ENCODE measurements around the gene NBPF26.
"Not testable (repeated sequence)": the region's sequence is repeated elsewhere in the genome, so short reads cannot be mapped to it uniquely, and the experiment has no call there.

NBPF26 gene

GRCh38 chr1:120811822-120812221 lies 88.1 kb downstream of the NBPF26 start:
- H3K4me1 ChIP-seq (ENCODE audit: insufficient read depth, low read length); H3K4me3 ChIP-seq (ENCODE audit: low read depth in 1 of 2, low read length in 2 of 2); H3K36me3 ChIP-seq (ENCODE audit: insufficient read depth, low read length); H3K9me3 ChIP-seq (ENCODE audit: low read length); H3K27ac ChIP-seq (ENCODE audit: low read depth, low read length); H3K27me3 ChIP-seq (ENCODE audit: control insufficient read depth in 1 of 2, insufficient read depth in 2 of 2, low read length in 2 of 2); H3K9ac ChIP-seq (ENCODE audit: low read length): not testable (repeated sequence)

DNA sequence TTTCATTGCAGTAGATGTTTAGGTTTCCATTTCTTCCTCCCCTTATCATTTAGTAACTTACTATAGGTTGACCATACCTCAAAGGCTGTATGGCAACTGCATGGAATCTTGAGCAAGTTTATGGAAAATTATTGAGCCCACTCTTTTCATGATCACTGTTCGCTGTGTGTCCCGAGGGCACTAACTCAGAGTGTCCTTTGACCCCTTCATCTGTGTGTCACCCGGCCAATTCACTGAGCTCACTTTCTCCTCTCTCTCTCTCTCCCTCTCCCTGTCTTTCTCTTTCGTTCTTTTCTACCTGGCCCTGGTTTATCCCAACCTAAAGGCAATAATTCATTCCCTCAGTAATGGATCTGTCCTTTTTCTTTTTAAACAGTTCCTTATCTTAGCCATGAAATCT lies 101.3 kb downstream of the NBPF26 start:
- not testable (repeated sequence) for H3K9me3 ChIP-seq (ENCODE audit: low read length); H3K4me3 ChIP-seq (ENCODE audit: low read depth in 1 of 2, low read length in 2 of 2); H3K27ac ChIP-seq (ENCODE audit: low read depth, low read length); H3K4me1 ChIP-seq (ENCODE audit: insufficient read depth, low read length); H3K36me3 ChIP-seq (ENCODE audit: insufficient read depth, low read length); H3K9ac ChIP-seq (ENCODE audit: low read length); H3K27me3 ChIP-seq (ENCODE audit: control insufficient read depth in 1 of 2, insufficient read depth in 2 of 2, low read length in 2 of 2)

DNA sequence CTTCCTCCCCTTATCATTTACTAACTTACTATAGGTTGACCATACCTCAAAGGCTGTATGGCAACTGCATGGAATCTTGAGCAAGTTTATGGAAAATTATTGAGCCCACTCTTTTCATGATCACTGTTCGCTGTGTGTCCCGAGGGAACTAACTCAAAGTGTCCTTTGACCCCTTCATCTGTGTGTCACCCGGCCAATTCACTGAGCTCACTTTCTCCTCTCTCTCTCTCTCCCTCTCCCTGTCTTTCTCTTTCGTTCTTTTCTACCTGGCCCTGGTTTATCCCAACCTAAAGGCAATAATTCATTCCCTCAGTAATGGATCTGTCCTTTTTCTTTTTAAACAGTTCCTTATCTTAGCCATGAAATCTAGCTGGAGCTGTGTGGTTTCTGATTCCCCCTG lies 102.9 kb downstream of the NBPF26 start:
- H3K9ac ChIP-seq (ENCODE audit: low read length); H3K27ac ChIP-seq (ENCODE audit: low read depth, low read length); H3K36me3 ChIP-seq (ENCODE audit: insufficient read depth, low read length); H3K27me3 ChIP-seq (ENCODE audit: control insufficient read depth in 1 of 2, insufficient read depth in 2 of 2, low read length in 2 of 2); H3K4me3 ChIP-seq (ENCODE audit: low read depth in 1 of 2, low read length in 2 of 2); H3K9me3 ChIP-seq (ENCODE audit: low read length); H3K4me1 ChIP-seq (ENCODE audit: insufficient read depth, low read length): not testable (repeated sequence)

GRCh38 chr1:120844186-120844944 lies 120.6 kb downstream of the NBPF26 start:
- H3K4me3 ChIP-seq (ENCODE audit: low read depth in 1 of 2, low read length in 2 of 2) = peak overlapping the region in 1 of 2 donors; percentile 43
- H3K9ac ChIP-seq (ENCODE audit: low read length); H3K36me3 ChIP-seq (ENCODE audit: insufficient read depth, low read length); H3K27ac ChIP-seq (ENCODE audit: low read depth, low read length); H3K9me3 ChIP-seq (ENCODE audit: low read length); H3K27me3 ChIP-seq (ENCODE audit: control insufficient read depth in 1 of 2, insufficient read depth in 2 of 2, low read length in 2 of 2); H3K4me1 ChIP-seq (ENCODE audit: insufficient read depth, low read length): not testable (repeated sequence)

DNA sequence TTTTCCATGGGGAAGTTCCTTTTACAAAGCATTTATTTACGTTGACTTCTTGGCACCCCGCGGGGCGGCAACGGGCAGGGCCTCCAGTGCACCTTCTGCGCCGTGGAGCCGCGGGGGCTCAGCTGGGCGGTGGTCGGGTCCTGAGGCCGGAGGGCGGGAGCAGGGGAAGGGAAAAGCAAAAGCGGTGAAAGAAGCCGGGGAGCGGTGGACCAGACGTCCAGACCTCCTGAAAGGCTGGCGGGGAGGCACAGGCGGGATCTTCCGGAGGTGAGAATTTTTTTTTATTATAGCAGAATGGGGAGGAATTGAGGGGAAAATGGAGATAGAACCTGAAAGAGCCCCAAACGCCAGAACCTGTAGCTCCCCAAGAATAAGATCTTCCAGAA lies 121.2 kb downstream of the NBPF26 start:
- not testable (repeated sequence) for H3K27me3 ChIP-seq (ENCODE audit: control insufficient read depth in 1 of 2, insufficient read depth in 2 of 2, low read length in 2 of 2); H3K9me3 ChIP-seq (ENCODE audit: low read length); H3K9ac ChIP-seq (ENCODE audit: low read length); H3K27ac ChIP-seq (ENCODE audit: low read depth, low read length); H3K36me3 ChIP-seq (ENCODE audit: insufficient read depth, low read length); H3K4me1 ChIP-seq (ENCODE audit: insufficient read depth, low read length)
- H3K4me3 ChIP-seq (ENCODE audit: low read depth in 1 of 2, low read length in 2 of 2) = peak overlapping the region in 1 of 2 donors; percentile 43

DNA sequence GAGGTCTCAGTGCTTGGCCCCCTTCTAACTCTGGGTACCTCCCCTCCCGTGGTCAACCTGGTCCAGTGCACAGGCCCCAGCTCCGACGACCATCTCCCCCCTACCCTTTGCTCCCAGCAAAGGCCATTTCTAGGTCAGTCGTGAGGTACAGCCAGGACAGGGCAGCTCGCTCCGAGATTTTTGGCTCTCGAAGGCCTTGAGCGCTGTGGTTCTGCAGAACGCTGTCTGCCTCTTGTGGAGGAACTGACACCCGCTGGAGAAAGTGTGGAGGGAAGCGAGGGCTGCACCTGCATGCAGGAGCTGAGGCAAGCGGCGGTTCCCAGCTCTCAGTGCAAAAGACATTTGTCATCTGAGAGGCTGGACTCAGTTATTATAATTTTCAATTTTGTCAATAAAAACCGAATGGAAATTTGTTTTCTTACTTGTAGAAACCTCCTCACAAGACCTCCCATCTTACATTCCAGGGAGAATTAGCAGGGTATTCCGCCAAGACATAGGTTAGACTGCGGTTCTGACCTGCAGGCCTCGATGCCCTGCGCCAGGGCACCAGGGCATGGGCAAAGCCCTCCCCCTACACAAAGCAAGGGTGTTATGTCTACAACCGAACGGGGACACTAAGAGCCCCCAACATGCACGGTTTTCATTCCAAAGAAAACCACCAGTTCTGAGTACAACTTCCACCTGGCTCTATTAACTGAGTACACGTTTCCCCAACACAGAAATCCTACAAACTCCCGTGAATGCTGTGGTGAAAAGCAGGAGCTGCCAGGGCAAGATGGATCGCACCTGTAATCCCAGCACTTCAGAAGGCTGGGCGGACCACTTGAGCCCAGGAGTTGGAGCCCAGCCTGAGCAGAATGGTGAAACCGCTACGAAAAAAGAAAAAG lies 125.9 kb downstream of the NBPF26 start:
- peak overlapping the region in 1 of 2 donors; percentile 45 for H3K4me3 ChIP-seq (ENCODE audit: low read depth in 1 of 2, low read length in 2 of 2)
- not testable (repeated sequence) for H3K36me3 ChIP-seq (ENCODE audit: insufficient read depth, low read length); H3K4me1 ChIP-seq (ENCODE audit: insufficient read depth, low read length); H3K9ac ChIP-seq (ENCODE audit: low read length); H3K27me3 ChIP-seq (ENCODE audit: control insufficient read depth in 1 of 2, insufficient read depth in 2 of 2, low read length in 2 of 2); H3K9me3 ChIP-seq (ENCODE audit: low read length); H3K27ac ChIP-seq (ENCODE audit: low read depth, low read length)

DNA sequence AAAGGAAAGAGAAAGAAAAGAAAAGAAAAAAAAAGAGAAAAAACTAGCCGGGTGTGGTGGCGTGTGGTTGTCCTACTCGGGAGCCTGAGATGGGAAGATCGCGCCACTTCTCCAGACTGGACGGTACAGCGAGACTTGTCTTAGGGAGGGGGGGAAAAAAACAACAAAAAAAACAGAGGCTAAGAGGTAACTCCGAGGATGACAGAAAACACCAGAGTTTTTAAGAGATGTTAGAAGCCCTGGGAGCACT lies 126.5 kb downstream of the NBPF26 start:
- H3K4me3 ChIP-seq (ENCODE audit: low read depth in 1 of 2, low read length in 2 of 2) = peak overlapping the region in 1 of 2 donors; percentile 45
- H3K27ac ChIP-seq (ENCODE audit: low read depth, low read length); H3K9me3 ChIP-seq (ENCODE audit: low read length); H3K27me3 ChIP-seq (ENCODE audit: control insufficient read depth in 1 of 2, insufficient read depth in 2 of 2, low read length in 2 of 2); H3K36me3 ChIP-seq (ENCODE audit: insufficient read depth, low read length); H3K4me1 ChIP-seq (ENCODE audit: insufficient read depth, low read length): not testable (repeated sequence)
- H3K9ac ChIP-seq (ENCODE audit: low read length) = peak overlapping the region; percentile 27

DNA sequence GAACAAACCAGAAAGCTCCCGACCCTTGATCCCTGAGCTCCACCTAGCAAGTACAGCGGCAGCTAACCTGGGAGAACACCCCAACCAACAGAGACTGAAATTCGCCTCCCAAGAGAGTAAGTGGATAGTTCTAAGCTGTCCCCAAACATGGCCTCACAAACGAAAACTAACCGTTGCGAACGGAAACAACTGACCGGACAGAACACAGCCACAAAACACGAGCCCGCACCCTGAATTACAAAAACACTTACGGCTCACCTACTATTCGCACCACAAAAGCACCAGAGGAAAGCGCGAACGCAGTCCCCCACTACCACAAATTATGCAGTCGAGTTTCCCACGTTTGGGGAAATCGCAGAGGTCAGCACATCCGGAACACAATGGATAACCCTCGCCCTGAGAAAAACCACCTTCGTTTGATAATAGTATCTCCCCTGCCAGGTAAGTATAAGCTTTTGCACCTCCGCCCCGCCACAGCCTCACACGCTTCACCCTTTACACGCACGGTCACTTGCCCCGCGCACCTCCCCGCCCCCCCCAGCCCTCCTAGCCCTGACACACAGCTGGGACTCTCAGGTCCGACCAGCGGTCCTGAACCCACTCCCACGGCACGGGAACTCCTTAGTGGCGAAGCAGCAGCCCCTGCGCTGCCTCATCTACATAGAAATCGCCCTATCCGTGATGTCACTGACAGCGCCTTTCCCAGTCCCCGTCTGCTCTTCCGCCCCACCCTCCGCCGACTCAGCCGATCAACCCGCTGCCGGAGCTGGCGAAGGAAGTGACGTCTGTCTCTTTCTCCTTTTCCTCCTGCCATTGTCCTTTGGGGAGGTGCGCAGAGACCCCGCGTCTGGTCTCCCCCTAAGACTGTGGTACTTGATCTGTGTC lies 127.0 kb downstream of the NBPF26 start:
- H3K27ac ChIP-seq (ENCODE audit: low read depth, low read length) = not testable (repeated sequence)

GRCh38 chr1:120858144-120858543 lies 134.4 kb downstream of the NBPF26 start:
- H3K4me3 ChIP-seq (ENCODE audit: low read depth in 1 of 2, low read length in 2 of 2); H3K4me1 ChIP-seq (ENCODE audit: insufficient read depth, low read length); H3K36me3 ChIP-seq (ENCODE audit: insufficient read depth, low read length); H3K27me3 ChIP-seq (ENCODE audit: control insufficient read depth in 1 of 2, insufficient read depth in 2 of 2, low read length in 2 of 2); H3K9ac ChIP-seq (ENCODE audit: low read length); H3K27ac ChIP-seq (ENCODE audit: low read depth, low read length); H3K9me3 ChIP-seq (ENCODE audit: low read length): not testable (repeated sequence)

More for the DNA sequence above, 127.0 kb downstream of the NBPF26 start:
- not testable (repeated sequence) for H3K36me3 ChIP-seq (ENCODE audit: insufficient read depth, low read length); H3K27me3 ChIP-seq (ENCODE audit: control insufficient read depth in 1 of 2, insufficient read depth in 2 of 2, low read length in 2 of 2); H3K4me1 ChIP-seq (ENCODE audit: insufficient read depth, low read length); H3K9me3 ChIP-seq (ENCODE audit: low read length)
- peak overlapping the region in 1 of 2 donors; percentile 45 for H3K4me3 ChIP-seq (ENCODE audit: low read depth in 1 of 2, low read length in 2 of 2)
- H3K9ac ChIP-seq (ENCODE audit: low read length) = peak overlapping the region; percentile 27

DNA sequence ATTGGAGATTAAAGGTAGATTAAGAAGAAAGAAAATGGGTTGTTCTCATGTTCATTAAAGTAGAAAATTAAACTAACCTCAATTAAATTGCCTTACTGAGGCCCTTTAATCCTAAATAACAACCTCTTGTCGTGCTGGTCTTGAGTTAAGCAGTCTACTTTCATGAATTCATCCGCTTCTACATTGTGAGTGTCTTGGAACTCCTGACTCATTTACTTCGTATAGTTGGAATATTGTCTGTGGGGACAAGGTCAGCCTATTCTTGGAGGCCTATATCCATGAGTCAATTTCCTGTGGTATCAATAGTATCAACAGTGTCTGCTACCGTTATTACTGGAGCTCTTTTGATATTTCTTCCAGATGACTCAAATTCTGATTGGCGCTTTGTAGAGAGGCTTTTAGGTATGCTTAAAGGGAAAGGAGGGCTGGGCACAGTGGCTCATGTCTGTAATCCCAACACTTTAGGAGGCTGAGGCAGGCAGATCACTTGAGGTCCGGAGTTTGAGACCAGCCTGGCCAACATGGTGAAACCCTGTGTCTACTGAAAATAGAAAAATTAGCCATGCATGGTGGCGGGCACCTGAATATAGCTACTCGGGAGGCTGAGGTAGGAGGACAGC lies 136.0 kb downstream of the NBPF26 start:
- not testable (repeated sequence) for H3K4me1 ChIP-seq (ENCODE audit: insufficient read depth, low read length)

DNA sequence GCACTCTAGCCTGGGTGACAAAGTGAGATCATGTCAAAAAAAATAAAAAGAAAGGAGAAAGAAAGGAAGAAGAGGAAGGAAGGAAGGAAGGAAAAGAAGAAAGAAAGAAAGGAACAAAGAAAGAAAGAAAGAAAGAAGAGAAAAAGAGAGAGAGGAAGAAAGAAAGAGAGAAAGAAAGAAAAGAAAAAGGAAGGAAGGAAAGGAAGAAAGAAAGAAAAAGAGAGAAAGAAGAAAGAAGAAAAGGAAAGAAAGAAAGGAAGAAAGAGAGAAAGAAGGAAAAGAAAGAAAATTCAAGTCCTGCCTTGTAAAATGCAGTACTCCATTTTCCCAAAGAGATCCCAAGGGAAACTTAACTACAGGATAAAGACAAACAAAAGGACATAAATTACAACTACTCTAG lies 154.5 kb downstream of the NBPF26 start:
- not testable (repeated sequence) for H3K9me3 ChIP-seq (ENCODE audit: low read length); H3K4me3 ChIP-seq (ENCODE audit: low read depth in 1 of 2, low read length in 2 of 2); H3K27me3 ChIP-seq (ENCODE audit: control insufficient read depth in 1 of 2, insufficient read depth in 2 of 2, low read length in 2 of 2)

More for the DNA sequence above, 136.0 kb downstream of the NBPF26 start:
- H3K9ac ChIP-seq (ENCODE audit: low read length); H3K27ac ChIP-seq (ENCODE audit: low read depth, low read length); H3K4me3 ChIP-seq (ENCODE audit: low read depth in 1 of 2, low read length in 2 of 2); H3K36me3 ChIP-seq (ENCODE audit: insufficient read depth, low read length); H3K9me3 ChIP-seq (ENCODE audit: low read length); H3K27me3 ChIP-seq (ENCODE audit: control insufficient read depth in 1 of 2, insufficient read depth in 2 of 2, low read length in 2 of 2): not testable (repeated sequence)

More for the DNA sequence above, 154.5 kb downstream of the NBPF26 start:
- H3K4me1 ChIP-seq (ENCODE audit: insufficient read depth, low read length); H3K9ac ChIP-seq (ENCODE audit: low read length); H3K27ac ChIP-seq (ENCODE audit: low read depth, low read length); H3K36me3 ChIP-seq (ENCODE audit: insufficient read depth, low read length): not testable (repeated sequence)
